ENCODE measurements around the gene PALD1. TPM values are rescaled to one million over a fixed set of nuclear protein-coding genes. Genes with fewer than 3 reads are reported as not detected.

The PALD1 gene
- total and polyA plus RNA-seq, 9 of the 15 experiments (the other 6 are each of a cell fraction or from before 2014, with no cell fraction given) = 0.03 to 0.29 (median 0.09) TPM; not detected in 2

GRCh38 chr10:70490142-70490541 lies 11.6 kb downstream of the PALD1 start:
- in situ Hi-C loops (cut with MboI) = no loop called here
- POLR2A ChIA-PET = no interaction called here

More at GRCh38 chr10:70490142-70490541, 11.6 kb downstream of the PALD1 start:
- Histone ChIP-seq H3K9me3 (replicated peaks; ENCODE audit: control insufficient read depth, insufficient read depth, low read depth, low read length) (no peaks in the 10 kb centered on the region), H3K4me2 (ENCODE audit: insufficient read depth, low read length) (no peak overlapping the region), H3K9ac (ENCODE audit: insufficient read depth in 1 of 2, low read depth in 2 of 2, low read length in 2 of 2) (no peak overlapping the region), H3K4me1 (replicated peaks in 1 of 2; ENCODE audit: control insufficient read depth in 2 of 2, insufficient read depth in 2 of 2, low read length in 2 of 2) (no peaks in the 10 kb centered on the region), H3K9me1 (ENCODE audit: control insufficient read depth, insufficient read depth, low read length) (no peaks in the 10 kb centered on the region), H3K36me3 (ENCODE audit: control insufficient read depth, insufficient read depth, low read length) (no peaks in the 10 kb centered on the region), H3K79me2 (ENCODE audit: control insufficient read depth, insufficient read depth, low read length) (no peaks in the 10 kb centered on the region), H3K27ac (ENCODE audit: extremely low read depth, low read depth, low read length) (no peak overlapping the region), H3K27me3 (ENCODE audit: control insufficient read depth in 2 of 2, insufficient read depth in 2 of 2, low read length in 2 of 2) (peaks cover 62 to 75% of the 10 kb centered on the region in 2 experiments), H2AFZ (ENCODE audit: low read depth, low read length) (no peak overlapping the region), H3K4me3 (no peak overlapping the region), H4K20me1 (replicated peaks; ENCODE audit: control insufficient read depth, insufficient read depth, low read length) (no peaks in the 10 kb centered on the region; the same call in none of the 2 replicates)
- DNase-seq (ENCODE audit: extremely low read depth in 1 of 4, low spot score in 3 of 4) (no peak), FAIRE-seq (no peak), ATAC-seq (no peak)
- intact Hi-C loops (cut with micrococcal nuclease) = no loop called here
- BruUV-seq (replicated peaks) = no TSS peak
- 2% methylated on average over 4 of the region's 4 CpGs for WGBS (ENCODE audit: insufficient coverage, low coverage, missing lambda C conversion rate)
- CTCF ChIA-PET (ENCODE audit: low intra/inter-chr PET ratio) = no interaction called here
- 0 out of 2 replicates have a peak, but pooled peaks have one; percentile 2 for TF ChIP-seq ZNF121 (CRISPR knock-in tag; conservative IDR thresholded peaks at IDR 0.05)
- TF ChIP-seq, protein P1, sequence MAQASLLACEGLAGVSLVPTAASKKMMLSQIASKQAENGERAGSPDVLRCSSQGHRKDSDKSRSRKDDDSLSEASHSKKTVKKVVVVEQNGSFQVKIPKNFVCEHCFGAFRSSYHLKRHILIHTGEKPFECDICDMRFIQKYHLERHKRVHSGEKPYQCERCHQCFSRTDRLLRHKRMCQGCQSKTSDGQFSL (CRISPR knock-in tag; IDR thresholded peaks at IDR 0.05) = no peak
- TF ChIP-seq, protein P1 (tag; IDR thresholded peaks at IDR 0.05) = no peak
- TF ChIP-seq, protein P2, sequence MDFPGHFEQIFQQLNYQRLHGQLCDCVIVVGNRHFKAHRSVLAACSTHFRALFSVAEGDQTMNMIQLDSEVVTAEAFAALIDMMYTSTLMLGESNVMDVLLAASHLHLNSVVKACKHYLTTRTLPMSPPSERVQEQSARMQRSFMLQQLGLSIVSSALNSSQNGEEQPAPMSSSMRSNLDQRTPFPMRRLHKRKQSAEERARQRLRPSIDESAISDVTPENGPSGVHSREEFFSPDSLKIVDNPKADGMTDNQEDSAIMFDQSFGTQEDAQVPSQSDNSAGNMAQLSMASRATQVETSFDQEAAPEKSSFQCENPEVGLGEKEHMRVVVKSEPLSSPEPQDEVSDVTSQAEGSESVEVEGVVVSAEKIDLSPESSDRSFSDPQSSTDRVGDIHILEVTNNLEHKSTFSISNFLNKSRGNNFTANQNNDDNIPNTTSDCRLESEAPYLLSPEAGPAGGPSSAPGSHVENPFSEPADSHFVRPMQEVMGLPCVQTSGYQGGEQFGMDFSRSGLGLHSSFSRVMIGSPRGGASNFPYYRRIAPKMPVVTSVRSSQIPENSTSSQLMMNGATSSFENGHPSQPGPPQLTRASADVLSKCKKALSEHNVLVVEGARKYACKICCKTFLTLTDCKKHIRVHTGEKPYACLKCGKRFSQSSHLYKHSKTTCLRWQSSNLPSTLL (IDR thresholded peaks at IDR 0.05) = no peak
